Inflammatory macrophage treated with lipopolysaccharide for 4 hours (primary cell): ENCODE results near the gene HEMK1.
A peak's percentile ranks its signal among the peaks of the same experiment; 100 is the strongest.

Experiments
- DNase-seq: peaks from one replicate; pipeline ENCODE4 v3.0.0-alpha.2; 2020

The HEMK1 gene

DNA sequence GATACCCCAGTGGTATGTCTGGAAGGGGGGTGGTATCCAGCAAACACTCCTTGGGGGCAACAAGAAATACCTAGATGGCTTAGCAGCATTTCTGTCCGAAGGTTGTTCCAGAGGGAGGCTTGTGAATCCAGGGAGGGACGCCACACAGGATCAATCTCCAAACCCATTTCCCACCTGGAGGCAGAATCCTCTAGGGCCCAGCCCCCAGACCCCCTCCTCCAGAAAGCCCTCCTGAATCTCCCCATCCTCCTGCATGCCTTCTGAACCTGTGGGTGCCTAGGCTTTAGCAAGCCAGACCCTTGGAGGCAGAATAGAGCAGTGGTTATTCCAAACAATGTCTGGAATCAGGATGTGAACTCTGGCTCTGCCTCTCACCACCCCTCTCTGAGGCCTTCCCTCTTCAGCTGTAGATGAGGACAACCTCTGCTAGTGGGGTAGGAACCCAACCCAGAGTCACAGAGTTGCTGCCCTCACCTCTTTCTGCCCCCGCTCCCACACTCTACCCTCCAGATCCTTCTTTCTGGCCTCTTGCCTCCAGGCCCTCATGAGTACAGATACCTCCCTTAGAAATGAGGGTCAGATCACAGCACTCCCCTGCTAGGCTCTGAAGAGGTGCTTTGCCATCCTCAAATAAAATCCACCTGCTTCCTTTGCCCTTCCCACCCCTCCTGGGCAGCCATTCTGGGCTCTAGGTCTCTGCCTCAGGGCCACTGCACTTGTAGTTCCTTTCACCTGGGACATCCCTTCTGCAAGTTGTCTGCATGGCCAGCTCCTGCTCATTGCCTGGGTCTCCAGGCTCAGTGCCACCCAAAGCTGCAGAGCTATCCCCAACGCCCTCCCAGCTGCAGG, 34.2 kb downstream of the HEMK1 start:
- DNase-seq: no peak

DNA sequence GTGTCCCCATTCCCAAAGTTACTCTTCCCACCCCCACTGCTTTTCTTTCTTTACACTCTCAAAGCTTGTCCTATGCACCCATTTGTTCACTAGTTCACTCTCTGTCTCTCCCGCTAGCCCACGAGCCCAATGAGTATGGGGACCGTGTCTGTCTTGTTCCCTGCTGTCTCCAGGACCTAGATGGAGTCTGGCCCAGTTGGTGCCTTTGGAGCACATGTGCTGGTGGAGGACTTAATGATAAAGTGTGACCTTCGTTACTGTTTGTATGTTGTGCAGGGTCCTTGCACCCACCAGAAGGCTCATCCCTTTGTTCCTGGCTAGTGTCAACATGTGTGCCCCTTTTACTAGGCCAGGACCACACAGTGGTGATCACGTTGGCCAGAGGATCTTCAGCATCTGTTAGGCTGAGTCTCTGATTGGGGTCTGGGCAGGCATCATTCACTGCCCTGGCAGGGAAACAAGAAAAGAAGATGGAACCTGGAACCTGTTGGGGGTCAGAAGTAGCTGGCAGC, 34.8 kb downstream of the HEMK1 start:
- DNase-seq: no peak

DNA sequence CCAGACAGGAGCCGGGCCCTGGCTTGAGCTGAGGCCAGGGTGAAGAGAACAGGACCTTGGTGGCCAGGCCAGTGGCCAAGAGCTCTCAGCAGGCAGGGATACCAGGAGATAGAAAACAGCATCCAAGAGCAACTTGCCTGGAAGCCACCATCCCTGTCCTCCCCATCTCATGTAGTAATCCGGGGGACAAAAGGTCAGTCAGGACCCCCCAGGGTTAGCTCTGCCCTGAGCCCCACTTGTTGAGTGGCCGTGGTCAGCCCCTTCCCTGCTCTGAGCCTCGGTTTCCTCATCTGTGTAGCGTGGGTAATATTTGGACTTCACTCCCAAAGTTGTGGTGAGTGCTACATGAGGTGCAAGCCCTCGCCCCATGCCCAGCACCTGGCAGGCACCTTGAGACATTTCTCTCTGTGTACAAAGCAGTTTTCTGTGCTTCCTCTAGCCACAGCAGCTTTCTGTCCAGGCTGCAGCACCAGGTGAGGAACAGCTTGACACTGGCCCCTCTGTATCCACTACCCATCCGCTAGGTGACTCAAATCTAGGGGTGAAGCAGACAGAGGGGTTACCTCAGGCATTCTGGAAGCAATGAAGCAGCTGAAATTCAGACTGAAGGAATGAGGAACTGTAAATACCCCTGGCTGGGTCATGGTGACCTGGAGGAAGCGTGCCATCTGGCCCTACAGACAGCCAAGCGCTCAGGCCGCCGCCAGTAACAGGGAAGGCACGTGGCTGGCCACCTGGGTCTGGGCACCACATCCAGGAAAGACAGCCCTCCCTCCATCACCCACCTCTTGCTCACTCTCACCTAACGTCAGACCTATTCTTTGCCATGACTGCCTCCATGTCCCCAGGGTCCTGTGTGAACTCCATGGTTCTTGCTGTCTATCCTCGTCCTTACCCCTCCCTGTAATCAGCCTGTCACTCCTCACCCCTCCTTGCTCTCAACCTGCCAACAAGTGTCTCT, 35.6 kb downstream of the HEMK1 start:
- peak; percentile 50 for DNase-seq

DNA sequence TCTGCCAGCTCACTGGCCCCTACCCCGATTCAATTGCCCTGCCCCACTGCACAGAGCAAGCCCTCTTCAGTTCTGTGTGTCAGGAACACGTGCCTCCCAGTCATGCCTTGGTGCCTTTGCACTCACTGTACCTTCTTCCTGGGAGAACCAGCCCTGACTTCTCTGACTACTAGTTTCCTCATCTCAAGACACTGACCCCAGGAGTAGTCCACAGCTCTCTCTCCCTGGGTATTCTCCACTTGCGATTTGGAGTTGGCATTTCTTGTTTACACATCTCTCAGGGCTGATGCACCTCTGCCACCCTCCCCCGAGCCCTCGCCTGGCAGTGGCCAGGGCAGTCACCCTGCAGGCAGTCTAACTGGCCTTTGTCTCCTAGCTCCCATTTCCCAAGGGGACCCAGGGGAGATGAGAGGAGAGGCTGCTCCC, 36.6 kb downstream of the HEMK1 start:
- DNase-seq: peak; percentile 71

DNA sequence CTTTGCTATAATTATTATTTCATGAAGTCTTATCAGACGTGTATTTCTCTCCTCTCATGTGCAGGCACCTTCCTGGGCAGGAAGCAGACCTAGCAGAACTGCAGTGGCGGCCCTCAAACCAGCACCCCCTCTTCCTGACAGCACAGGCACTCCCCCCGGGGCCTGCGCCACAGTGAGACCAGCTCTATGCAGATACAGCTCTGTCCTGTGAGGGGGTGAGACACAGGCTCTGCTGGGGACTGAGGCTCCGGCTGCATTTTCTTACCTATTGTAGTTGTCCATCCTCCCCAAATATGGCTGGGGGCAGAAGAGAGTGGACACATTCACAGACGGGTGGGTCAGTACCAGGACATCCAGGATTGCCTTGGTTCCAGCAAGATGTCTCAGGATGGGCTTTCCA, 37.3 kb downstream of the HEMK1 start:
- no peak for DNase-seq

DNA sequence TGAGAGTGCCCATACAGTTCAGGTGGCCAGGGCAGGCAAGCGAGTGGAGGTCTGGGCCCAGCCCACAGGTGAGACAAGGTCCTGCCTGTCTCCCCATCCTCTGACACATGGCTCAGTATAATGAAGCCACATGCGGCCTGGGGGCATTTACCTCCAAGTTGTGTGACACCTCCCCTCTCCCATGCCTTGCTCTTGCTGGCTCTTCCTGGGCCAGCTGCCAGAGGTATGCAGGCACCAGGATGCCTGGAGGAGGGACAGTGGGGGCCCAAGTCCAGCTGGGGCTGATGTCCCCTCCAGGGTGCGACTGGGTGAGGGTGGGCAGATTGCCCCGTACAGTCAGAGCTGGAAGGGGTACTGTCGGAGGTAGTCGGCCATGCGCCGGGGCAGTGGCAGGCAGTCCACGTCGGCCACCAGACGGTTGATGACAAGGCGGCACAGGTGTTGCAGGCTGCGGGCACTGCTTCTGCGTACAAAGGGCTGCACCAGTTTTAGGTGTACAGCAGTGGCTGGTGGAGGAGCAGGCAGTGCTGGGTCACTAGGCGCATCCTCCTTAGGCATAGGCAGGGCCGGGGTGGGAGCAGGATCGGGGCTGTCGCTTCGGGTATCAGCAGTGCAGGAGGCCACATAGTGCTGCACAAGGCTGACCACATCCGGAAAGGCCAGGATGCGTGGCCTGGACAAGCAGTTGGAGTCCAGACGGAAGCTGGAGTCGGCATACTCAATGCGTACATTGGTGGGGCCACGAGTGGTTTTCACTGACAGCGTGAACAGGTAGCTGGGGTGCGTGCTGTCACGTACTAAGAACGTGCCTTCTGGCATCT, 38.2 kb downstream of the HEMK1 start:
- no peak for DNase-seq

DNA sequence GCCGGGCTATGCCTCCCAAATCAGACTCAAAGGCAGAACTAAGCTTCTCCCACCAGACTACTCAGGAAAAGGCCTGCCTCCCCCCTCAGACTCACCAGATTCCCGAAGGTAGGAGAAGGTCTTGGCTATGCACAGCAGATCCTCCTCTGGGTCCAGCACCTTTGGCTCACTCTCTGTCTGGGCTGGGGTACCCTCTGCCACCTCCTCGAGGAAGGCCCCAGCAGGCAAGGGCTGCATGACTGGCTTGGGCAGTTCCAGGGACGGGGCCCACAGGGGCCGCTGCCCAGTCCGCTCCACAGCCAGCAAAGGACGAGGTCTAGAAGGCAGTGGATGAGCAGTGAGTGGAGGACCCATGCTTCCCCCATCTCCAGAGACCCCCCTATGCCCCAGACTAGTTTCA, 39.0 kb downstream of the HEMK1 start:
- no peak for DNase-seq

DNA sequence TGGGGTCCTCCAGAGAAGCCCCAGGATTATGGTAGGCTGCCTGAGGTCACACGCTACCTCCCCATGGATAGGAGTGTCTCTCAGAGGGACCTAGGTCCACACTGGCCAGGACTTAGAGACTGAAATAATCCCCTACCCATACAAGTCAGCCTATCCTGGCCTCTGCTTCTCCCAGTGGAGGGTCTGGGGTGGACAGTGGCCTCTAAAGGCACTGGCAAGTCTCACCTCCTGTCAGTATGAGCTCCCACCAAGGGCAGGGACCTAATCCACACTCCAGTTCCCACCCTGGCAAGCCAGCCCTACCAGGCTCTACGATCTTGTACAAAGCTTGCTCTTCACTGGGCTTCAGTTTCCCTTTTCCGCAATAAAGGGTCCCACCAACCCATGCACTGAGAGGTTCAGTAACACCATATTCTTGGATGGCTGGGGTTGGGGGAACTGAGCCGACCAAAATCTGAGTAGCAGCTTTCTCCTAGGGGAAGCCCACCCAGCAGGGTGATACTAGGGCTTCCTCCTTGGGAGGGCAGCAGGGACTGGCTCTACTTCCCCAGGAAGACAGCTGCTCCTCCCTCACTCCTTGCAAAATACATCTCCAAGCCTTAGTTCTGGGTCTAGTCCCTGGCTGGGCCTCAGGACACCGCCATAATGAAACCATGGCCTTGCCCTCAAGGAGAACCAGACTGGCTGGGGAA, 39.9 kb downstream of the HEMK1 start:
- DNase-seq: peak; percentile 65

DNA sequence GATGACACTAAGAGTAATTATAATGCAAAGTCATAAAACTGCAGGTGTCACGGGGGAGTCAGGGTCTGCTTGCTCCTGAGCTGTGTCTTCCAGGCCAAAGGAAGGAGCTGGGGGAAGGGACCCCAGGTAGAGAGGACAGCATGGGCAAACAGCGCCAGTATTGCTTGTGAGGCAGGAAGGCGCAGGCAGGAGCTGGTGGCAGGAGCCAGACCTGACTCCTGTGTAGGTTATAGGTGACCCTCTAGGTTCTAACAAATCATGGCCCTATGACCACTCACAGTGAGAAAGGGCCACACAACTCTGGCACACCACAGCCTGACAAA, 40.4 kb downstream of the HEMK1 start:
- DNase-seq: no peak

DNA sequence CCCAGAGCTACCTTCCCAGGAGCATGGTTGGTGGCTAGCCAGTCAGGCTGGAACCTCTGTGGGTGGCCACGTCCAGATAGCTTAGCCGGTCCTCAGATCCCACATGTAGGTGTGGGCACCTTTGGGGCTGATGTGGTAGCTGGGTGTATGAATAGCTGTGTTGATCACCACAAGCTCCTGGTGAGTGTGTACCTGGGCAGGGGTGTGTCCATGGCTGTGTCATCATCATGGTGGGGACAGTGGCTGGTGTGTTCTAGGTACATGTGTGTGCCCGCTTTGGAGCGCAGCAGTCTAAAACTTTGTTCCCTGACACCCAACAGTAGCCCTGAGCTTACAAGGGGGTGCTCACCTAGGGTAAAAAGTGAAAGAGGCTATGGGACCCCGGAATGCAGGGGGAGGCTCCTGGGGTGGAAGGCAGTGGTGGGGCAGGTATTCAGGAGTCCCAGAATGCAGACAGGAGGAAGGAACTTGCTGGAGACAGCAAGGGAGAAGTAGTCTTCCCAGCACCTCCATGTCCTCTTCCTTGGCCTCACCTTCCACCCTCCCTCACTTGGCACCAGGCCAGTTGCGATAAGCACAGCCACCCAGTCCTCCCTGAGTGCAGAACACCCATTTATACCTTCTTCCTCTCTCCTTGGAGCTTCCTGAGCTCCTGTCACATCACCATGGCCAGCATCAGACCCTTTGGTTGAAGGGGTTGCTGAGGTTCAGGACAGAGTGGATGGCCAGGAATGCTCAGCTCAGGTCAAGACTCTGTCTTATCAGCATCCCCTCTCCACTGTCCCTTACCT, 41.1 kb downstream of the HEMK1 start:
- DNase-seq: no peak

DNA sequence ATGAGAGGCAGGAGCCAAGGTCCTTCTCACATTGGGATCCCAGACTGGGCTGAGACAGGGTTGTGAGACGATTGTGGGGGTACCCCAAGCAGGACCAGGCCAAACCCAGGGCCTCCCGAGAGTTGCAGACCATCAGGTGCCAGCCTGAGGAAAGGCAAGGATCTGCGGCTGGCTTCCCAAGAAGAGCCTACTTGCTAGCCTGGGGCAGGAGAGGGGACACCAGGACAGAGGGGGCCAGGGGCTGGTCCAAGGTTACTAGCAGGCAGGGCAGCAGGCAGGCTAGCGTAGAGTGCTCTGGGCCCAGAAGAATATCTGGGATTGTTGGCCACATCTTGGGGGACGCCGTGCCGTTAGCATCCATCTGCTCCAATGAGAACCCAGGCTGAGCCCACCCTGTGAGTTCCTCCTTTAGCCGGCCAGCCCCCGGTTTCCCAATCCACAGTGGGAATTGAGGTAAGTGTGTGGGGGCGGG, 41.7 kb downstream of the HEMK1 start:
- DNase-seq: no peak

DNA sequence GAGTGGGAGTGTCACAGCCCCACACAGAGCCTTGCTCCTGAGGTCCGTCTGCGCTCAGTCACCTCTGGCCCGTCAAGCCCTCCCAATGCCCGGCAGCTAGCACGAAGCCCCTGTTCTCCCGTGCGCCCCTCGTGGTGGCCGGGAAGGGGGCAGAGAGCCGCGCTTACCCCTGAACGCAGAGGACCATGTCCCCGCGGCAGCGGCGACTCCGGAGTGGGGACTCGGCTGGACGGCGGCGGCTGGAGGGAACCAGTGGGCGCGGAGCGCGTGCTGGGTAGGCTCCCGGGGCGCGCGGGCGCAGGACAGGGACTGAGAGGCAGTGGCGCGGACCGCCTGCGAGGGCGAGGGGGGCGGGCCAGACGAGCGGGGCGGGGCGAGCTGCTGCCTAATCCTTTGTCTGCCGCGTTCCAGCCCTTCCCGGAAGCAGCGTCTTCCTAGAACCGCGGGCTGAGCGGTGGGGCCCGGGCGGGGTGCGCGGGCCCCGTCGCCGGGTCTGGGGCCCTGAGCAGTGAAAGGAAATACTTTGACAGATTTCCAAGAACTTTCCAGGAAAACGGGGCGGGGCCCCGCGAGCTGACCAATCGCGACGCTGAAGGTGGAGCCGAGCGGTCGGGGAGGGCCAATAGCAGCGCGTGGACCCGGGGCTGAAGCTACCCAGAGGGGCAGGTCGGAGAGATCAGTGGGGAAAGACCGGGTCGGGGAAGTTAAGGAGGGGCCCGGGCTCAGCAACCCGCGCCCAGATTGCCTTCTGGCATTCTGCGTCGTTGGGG, 42.3 kb downstream of the HEMK1 start, which contains the start of gene CISH:
Gene CISH, minus strand, starts transcription at position 311 of the 770 bp plus-strand sequence. Its CDS starts 124 bp downstream, at position 187.
- peak; percentile 99 for DNase-seq

DNA sequence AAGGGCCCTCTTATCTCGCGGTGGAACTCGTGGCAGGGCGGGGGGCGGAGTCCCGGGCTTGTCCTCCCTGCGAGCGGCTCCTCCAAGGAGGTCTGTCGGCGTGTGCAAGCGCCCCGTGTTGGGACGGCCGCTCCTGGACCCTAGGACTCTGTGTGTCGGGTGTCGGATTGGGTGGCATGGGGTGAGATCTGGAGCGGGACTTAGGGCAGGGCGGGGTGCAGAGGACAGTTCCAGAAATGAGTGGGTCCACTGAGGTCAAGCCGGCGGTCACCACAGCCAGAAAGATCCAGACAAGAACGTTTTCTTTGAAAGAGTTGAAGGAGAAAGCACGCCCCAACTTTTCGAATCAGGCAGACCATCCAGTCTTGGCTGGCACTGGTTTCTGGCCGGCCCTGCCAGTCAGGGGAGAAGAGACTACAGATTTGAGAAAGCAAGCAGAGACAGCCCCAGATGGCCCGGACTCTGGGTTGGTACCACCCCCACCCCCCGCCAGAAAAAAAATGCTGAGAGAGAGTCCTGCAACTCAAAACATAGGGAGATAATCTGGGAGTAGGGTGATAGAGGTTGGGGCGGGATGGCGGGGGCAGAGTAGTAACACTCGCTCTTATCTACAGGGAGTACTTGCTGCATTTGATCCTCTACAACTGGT, 43.0 kb downstream of the HEMK1 start:
- DNase-seq: no peak

DNA sequence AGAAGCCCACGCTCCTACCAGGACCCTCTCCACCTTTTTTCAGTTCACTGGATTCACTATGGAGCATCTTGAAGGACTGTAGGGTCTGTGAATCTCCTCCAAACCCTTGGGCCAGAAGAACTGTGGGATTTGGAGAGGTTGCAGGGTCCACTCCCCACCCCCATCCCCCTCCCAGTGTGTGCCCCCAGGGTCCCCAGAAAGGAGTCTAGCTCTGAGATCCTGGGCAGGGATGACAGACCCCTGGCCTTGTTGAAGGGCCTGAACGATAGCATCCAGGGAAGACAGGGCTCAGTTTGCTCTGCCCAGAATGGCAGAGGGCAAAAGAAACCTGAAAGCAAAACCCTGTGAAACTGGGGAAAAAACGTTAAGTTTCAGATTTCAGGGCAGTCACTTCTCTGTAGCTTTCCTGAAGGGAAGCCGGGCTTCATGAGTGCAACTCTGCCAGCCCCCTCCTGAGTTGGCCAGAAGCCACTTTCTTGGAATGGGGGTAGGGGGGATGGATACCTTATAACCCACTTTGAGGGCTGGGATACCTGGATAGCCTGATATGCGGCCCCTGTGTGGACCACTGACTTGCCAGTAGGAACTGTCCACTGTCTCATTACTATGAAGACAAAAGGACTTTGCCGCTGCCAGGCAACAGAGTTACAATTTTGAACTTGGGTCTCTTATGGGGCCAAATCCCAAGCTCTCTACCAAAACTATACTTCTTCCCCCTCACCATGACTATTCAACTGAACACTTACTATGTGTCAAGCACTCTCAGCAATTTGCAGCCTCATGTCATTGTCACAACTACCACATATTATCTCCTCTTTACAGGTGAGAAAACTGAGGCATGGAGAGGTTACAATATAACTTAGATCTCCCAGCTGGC, 43.9 kb downstream of the HEMK1 start:
- DNase-seq: peak; percentile 59

DNA sequence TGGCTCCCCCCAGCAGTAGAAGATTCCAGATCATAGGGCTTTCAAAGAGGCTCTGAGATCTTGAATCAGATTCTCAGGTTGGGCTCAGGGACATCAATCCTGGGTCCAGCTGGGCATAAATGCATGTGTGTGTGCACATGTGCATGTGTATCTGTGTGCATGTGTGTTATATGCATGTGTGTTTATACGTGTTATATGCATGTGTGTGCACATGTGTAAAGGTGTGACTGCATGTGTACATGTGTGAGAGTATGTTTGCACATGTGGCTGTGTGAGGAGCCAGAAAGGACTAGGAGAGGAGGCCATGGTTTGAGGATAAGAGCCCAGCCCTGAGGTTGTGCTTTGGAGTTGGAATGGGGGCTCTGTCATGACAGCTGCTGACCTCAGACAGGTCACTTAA, 45.9 kb downstream of the HEMK1 start:
- no peak for DNase-seq

DNA sequence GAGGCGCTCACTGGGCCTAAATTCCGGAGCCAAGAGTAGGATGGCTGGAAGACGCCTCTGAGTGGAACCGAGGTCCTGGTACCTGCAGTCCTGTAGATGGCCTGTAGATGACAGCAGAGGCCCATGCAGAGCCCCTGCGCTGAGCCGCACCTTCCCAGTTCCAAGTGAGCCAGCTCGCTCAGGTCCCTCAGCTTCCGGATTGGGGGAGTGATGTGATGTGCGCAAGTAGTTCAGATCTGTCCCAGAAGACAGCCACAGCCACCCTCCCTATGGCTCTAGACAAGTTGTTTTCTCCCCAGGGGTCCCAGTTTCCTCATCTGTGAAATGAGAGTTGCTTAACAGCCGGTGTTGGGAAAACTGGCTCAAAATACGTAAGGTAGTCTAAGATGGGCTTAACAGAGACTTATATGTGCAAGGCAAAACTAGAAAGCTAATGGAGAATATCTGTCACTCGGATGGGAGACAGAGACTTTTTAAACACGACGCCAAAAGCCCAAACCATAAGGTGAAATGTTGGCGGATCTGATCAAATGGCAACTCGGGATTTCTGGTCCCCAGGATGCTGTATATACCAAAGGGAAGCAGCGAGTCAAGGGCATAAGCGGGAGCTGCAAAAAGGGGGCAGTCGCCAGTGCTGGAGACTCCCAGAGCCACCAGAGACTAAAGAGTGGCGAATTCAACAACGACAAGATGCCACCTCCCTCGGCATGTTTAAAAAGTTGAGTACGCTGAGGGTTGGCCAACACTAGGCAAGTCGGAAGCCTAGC, 46.9 kb downstream of the HEMK1 start:
- DNase-seq: peak; percentile 72

DNA sequence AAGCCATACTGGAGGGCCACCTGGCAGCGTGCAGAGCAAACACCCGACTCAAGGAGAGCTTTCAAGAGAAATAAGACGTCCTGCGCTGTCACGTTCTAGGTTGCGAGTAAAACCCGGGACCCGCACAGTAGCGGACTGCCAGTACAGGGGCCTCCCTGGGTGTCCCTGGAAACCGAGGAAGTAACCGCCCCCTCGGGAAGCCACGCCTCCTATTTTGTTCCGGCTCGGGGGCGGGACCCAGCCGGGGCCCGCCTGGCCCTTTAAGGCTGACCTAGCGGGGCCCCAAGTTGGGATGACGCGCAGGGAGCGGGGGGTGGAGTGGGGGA, 47.4 kb downstream of the HEMK1 start:
- peak; percentile 92 for DNase-seq
